TTC549 (cell line): ENCODE results near the gene UMPS.
"Not testable (repeated sequence)": the region's sequence is repeated elsewhere in the genome, so short reads cannot be mapped to it uniquely, and the experiment has no call there.

Experiments
- FAIRE-seq: peaks from 2 replicates; lab custom pipeline; 2012; peaks lifted over from hg19 to GRCh38; lab: Jason Lieb, UNC

The UMPS gene

DNA sequence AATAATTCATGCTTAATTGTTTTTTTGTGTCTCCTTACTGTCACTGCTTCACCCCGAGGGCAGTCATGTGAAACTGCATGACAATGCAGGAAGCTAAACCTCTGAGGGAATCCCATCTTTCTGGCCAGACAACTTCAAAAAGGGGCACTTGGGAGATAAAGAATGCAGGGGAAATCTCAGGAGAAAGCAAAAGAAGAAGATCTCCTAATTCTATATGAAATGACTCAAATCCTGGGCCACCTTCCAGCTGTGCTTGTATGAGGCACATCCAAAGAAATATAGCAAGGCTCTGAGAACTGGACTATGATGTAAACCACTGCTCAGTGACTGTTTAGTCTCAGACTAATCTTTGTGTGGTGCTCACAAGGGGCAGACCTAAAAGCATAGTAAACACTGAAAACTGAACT, 22.6 kb upstream of the UMPS start:
- FAIRE-seq, result no peak

DNA sequence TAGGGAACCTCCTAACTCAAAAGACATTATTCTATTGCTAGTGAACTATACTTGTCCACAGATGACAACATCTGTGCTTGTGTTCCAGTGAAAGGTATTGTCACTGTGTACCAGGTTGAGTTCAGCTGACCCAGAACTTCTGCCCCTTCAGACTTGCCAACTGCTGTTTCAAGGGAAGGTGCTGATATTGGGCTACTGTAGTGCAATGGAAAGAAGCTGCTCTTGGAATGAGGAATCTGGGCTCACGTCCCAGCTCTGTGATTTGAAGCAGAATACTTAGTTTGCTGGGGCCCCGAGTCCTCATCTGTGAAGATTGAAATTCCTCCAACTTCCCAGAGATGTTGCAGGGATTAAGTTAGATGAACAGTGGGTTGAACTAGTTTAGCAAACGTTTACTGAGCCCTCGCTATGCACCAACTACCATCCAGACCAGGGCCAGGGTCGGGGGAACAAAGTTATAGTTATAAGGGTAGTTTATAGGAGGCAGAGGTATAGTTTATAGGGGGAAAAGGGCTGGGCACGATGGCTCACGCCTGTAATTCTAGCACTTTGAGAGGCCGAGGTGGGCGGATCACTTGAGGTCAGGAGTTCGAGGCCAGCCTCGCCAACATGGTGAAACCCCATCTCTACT, 15.9 kb upstream of the UMPS start:
- no peak for FAIRE-seq

DNA sequence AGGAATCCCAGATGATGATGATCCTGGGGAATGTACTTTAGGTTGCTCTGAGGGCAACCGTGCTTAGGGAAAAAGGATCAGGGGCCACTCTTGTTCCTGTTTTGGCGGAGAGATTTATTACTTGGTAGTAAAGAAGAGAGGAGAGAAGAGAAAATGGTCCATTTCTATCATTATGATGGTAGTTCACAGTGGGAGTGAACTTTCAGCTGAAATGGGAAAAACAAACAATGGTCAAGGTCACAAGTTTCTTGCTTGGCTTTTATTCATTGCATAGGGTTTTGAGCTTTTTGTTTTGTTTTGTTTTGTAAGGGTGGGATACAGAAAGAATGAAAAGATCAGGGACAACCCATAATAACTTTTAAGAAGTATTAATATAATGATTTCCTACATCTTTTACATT, 7.7 kb upstream of the UMPS start:
- no peak for FAIRE-seq

- FAIRE-seq, result no peak
Measured at GRCh38 chr3:124730941-124731297, 667 bp downstream of the UMPS start.

DNA sequence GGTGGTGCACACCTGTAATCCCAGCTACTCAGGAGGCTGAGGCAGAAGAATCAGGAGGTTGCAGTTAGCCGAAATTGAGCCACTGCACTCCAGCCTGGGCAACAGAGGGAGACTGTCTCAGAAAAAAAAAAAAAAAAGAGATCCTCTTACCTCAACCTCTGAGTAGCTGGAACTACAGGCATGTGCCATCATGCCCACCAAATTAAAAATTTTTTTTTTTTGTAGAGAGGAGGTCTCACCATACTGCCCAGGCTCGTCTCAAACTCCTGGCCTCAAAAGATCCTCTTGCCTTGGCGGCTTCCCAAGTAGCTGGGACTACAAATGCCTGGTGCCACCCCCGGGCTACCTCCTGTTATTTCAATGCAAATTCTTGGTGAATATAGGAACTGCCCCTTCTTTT, 1.5 kb downstream of the UMPS start:
- no peak for FAIRE-seq

- no peak for FAIRE-seq
Measured at GRCh38 chr3:124741027-124741426, 10.8 kb downstream of the UMPS start.

DNA sequence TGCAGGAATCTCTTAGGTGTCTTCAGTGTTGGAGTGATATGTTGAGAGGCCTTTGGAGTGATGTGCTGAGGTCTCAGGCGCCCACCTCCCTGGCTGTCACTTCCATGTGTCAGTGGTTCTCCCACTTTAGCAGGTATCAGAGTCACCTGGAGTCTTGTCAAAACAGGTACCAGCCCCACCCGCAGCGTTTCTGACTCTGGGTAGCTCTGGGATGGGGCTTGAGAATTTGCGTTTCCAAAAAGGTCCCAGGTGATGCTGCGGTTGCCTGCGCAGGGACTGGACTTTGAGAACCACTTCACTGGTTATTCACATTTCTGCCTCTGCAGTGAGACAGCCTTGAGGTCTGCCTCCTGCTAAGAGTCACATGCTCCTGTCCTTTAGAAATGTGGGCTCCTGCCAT, 15.5 kb downstream of the UMPS start:
- FAIRE-seq, result no peak

DNA sequence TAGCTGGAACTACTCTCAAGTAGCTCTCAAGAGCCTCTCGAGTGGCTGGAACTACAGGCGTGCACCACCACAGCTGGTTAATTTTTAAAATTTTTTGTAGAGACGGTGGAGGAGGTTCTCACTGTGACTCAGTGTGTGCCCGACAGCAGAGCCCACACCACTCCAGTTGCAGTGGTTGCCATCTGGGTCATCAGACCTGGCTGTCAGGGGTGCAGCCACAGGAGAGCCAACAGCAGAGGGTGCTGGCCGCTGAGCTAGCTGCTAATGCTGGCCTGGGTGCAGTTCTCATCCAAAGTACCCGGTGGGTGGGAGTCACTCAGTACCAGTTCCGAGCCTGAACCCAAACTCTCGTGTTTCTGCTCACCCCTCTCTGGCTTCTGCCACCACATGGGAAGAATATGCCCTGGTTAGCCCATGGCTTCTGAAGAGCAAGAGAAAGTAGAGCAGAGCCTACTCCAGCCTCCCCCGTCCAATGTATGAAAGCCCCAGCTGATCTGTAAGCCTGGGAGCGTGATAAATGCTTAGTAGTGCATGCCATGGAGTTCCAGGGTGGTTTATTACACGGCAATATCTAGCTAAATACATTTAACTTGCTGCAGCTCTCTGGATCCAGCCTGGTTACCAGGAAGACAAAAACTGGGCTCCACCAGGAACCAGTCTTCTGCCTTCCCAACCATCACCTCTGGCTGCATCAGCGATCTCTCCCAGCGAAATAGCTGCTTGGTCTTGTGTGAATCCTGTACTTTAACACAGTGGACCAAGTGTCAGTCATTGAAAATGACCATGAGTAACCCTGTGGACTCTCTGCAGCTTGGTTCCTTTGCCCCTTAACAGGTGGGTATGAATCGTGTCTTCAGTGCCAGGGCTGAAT, 17.1 kb downstream of the UMPS start:
- FAIRE-seq, result no peak

- no peak for FAIRE-seq
Measured at GRCh38 chr3:124748560-124749198, 18.4 kb downstream of the UMPS start.

DNA sequence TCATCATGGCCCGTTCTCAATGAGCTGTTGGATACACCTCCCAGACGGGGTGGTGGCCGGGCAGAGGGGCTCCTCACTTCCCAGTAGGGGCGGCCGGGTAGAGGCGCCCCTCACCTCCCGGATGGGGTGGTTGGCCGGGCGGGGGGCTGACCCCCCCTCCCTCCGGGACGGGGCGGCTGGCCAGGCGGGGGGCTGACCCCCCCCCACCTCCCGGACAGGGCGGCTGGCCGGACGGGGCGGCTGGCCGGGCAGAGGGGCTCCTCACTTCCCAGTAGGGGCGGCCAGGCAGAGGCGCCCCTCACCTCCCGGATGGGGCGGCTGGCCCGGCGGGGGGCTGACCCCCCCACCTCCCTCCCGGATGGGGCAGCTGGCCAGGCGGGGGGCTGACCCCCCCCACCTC, 19.6 kb downstream of the UMPS start:
- FAIRE-seq, result not testable (repeated sequence)

DNA sequence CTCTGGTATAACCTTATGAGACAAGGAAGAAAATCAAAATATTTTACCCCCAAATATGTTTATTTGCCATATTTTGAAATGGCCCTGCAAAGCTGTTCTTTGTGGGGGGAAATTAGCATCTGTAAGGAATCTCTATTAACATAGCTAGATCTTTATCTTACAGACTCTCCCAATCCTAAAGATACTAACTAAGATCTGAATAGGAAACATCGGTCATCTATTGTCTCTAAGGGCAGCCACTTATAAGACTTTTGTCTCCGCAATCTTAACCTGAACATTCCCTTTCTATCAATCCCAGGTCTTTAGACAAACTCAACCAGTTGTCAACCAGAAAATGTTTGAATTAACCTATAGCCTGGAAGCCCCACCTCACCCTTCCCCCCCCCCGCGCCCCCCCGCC, 21.2 kb downstream of the UMPS start:
- no peak for FAIRE-seq

- no peak for FAIRE-seq
Measured at GRCh38 chr3:124752051-124752450, 21.8 kb downstream of the UMPS start.

DNA sequence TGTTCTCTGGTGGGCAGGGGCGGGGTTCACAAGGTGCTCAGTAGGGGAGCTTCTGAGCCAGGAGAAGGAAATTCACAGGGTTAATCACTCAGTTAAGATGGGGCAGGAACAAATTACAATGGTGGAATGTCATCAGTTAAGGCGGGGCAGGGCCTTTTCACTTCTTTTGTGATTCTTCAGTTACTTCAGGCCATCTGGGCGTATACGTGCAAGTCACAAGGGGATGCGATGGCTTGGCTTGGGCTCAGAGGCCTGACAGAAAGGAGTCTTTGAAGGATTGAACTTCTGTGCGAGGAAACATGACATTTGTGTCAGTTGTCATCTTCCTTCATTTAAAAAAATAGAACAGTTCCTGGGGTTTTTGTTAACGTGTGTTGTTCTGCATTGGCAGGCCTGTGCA, 27.7 kb downstream of the UMPS start:
- FAIRE-seq, result not testable (repeated sequence)

DNA sequence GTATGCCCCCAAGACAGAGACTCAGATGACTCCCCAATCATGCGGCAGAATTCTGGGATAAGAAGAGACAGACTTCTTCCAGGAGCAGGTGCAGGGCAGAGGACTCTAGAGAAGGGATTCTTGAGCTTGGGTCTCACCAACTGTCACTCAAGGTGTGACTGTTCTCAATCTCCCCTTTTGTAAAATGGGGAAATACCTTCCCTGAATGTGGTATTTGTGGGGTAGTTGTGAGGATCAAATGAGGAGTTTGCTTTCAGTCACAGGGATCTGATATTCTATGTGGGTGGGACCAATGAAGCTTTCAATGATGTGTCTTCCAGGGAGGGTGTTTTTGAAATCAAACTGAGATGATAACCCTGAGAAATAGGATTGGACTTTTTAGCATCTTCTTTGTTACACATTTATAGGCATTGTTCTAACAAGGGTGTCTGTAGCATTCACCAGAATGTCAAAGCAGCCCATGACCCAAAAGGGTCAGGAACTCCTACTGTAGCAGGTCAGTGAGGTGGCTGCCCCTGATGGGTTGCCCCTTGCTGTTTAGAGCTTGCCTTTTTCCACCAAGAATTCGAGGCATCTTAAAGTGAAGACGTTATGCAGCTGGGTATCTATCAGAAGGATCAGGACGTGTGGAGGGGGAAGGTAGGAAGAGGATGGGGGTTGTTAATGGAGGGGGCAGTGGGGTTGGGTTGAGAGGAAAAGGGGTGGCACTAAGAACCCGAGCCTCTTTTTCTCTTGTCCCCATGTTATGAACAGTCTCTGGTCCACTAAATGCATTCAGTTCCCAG, 28.8 kb downstream of the UMPS start:
- no peak for FAIRE-seq

- FAIRE-seq, result no peak
Measured at GRCh38 chr3:124759666-124760401, 29.6 kb downstream of the UMPS start.

DNA sequence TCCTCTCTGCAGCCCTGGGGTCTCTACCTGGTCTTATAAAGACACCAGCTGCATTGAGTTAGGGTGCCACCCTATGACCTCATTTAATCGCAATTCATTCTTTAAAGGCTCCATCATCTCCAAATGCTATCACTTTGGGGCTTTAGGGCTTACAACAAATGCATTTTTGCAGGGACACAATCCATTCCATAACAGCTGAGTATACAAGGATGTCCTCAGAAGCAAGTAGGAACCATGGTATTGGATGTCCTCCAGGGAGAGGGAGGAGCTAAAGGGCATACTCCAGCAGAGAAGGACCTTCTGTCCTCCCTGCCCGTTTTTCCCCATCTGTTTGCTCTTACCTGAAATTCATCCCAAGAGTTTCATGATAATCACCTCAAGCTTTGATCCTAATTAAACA, 30.3 kb downstream of the UMPS start:
- no peak for FAIRE-seq

DNA sequence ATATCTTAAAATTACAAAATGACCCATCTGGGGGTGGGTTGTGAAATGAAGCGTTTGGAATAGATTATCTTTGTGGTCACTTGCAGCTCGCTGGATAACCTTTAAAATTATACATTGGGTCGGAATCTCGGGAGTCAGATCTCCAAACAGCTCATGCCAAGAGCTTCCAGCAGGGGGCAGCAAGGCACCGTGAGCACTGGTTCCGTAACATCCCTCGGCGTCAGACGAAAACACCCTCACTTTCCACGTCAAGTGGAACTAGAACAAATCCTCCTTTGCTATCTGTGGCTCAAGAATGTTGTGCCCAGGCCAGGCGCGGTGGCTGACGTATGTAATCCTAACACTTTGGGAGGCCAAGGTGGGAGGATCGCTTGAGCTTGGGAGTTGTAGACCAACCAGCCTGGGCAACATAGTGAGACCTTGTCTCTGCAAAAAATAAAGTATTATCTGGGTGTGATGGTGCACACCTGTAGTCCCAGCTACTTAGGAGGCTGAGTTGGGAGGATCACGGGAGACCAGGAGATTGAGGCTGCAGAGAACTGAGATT, 31.1 kb downstream of the UMPS start:
- FAIRE-seq, result no peak

DNA sequence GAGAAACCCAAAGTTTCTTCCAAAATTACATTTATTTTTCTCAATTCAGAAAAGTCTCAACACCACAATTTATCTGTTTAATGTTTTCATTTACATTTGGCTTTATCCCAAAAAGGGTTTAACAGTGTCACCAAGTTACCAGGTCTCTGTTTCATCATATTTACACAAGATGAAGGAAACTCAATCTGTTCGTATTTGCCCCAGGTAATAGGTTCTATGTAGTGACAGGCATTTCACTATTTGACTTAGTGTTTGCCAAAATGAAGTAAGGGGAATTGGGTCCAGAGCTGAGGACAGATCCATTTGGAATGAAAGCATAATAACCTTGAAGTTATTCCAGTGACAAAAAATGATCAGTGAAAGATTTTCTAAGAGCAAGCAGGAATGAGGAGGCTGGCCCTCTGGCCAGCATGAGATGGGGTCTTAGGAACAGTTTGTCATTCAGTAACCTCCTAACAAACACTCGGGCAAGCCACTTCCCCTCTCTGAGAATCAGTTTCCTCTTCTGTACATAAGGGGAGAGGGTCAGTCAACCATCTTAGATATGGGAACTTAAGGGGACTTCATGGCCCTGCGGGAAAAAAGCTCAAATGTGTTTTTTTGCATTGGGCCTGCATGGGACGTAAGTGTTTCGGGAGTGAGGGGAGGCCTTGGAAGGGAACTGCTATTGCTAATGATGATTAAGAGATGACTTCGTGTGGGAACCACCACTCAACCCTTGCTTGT, 31.8 kb downstream of the UMPS start:
- FAIRE-seq, result no peak

DNA sequence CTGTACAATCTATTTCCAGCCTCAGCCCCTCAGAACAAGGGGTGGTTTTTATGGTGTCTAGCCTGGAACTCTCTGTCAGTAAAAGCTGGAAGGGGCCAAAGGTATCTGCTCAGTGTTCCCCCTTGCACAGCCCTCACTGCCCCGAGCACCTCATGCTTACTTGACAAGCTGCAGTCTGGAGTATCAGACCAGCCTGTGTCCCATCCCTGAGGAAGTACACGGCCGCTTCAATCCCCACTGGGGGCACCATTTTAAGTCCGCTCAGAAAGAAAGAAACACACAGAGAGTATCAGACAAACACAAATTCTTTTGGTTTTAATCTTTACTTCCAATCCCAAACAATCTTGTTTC, 32.4 kb downstream of the UMPS start:
- FAIRE-seq, result no peak

GRCh38 chr3:124763206-124763605, 33.0 kb downstream of the UMPS start:
- FAIRE-seq, result no peak
